Prostate gland (tissue), 2 donors: ENCODE measurements around the gene MAP1LC3A. TPM values are rescaled to one million over a fixed set of nuclear protein-coding genes. Genes with fewer than 3 reads are reported as not detected.
"Not testable (repeated sequence)": the region's sequence is repeated elsewhere in the genome, so short reads cannot be mapped to it uniquely, and the experiment has no call there.

Experiments used
- DNase-seq: peaks from one replicate; pipeline ENCODE4 v3.0.0-alpha.2; 2019; ENCODE audit warnings: low spot score
- H3K27ac ChIP-seq, 2 donors: fragments of 200-600 bp; sonication (generic); 2 replicates each; pipeline ENCODE4 v1.5.1; 2017 to 2019
- H3K27me3 ChIP-seq: fragments of 200-600 bp; sonication (generic); replicated peaks from 2 replicates; pipeline ENCODE4 v1.5.1; 2019; ENCODE audit not compliant: insufficient read depth
- H3K36me3 ChIP-seq, 2 donors: fragments of 200-600 bp; sonication (generic); 1 replicate in 1 of 2; 2 replicates in 1 of 2; pipeline versions ENCODE4 v1.5.1 to v1.8.1; 2017 to 2019
- H3K4me1 ChIP-seq: fragments of 200-600 bp; sonication (generic); replicated peaks from 2 replicates; pipeline ENCODE4 v1.5.1; 2019
- H3K4me3 ChIP-seq, 2 donors: fragments of 200-600 bp; sonication (generic); 2 replicates each; pipeline ENCODE4 v1.5.1; 2017 to 2019
- H3K9me3 ChIP-seq: fragments of 200-600 bp; sonication (generic); 2 replicates; pipeline ENCODE4 v1.5.1; 2017
- POLR2A ChIP-seq: fragments of 450-650 bp; IDR thresholded peaks from one replicate; pipeline ENCODE4 v1.6.1; 2016; ENCODE audit warnings: antibody characterized with exemption, mild to moderate bottlenecking
- POLR2AphosphoS5 ChIP-seq: sonication (generic); formaldehyde crosslinking; IDR thresholded peaks from one replicate; pipeline ENCODE4 v1.6.1; 2017; ENCODE audit warnings: antibody characterized with exemption
- WGBS: methylation state at CpG from one replicate; pipeline ENCODE4 v1.1.5; 2018; 5-methylcytosine and 5-hydroxymethylcytosine counted together
- intact Hi-C: fragments of 100-400 bp; cut with DNase I; formaldehyde crosslinking; loops from one replicate; pipeline ENCODE4 v1.14.2; 2022
- total RNA-seq, 2 donors: library from RNA; depleted of rRNA; stranded (reverse); fragments of >200 nt; gene quantifications; one replicate each; pipeline ENCODE4 v1.1.0, GENCODE V29; 2016
- TF ChIP-seq, protein P1 (sequence below), 4 experiments: fragments of 200-600 bp in 2 of 4; fragments of 450-650 bp in 2 of 4; sonication (generic) in 2 of 4; IDR thresholded peaks; 1 replicate in 3 of 4; 2 replicates in 1 of 4; pipeline ENCODE4 v1.5.1; 2016 to 2019; ENCODE audit warnings: antibody characterized with exemption in 4 of 4, mild to moderate bottlenecking in 2 of 4, moderate library complexity in 2 of 4

MAP1LC3A gene
- total RNA-seq, 2 donors from 2014 or later = 74.3 to 128 TPM

DNA sequence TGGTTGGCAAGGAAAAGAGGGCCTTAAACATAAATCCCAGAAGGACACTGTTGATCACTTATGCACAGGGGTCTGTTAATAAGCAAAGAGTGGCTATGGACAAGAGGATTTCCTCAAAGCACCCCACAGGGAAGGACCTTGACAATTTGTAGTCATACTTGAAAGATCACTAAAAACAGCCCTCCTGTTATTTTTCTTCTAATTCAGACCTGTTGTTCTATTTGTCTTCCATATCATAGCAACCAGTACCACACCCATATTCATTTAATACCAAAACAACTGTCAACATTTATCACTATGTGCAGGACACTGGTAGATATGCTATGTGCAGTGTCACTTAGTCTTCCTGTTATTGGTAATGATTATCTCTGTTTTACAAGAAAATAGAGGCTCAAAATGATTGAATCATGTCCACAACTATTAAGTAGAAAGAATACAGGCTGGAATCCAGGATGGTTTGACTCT lies 45.5 kb upstream of the MAP1LC3A start:
- Histone ChIP-seq H3K4me3 (no peak overlapping the region), H3K4me1 (no peaks in the 10 kb centered on the region), H3K27me3 (no peaks in the 10 kb centered on the region), H3K27ac (no peak overlapping the region), H3K9me3 (no peaks in the 10 kb centered on the region), H3K36me3 (no peaks in the 10 kb centered on the region)
- intact Hi-C loops = no loop called here
- DNase-seq = no peak
- TF ChIP-seq POLR2A (no peak), POLR2AphosphoS5 (no peak)
- TF ChIP-seq, protein P1, sequence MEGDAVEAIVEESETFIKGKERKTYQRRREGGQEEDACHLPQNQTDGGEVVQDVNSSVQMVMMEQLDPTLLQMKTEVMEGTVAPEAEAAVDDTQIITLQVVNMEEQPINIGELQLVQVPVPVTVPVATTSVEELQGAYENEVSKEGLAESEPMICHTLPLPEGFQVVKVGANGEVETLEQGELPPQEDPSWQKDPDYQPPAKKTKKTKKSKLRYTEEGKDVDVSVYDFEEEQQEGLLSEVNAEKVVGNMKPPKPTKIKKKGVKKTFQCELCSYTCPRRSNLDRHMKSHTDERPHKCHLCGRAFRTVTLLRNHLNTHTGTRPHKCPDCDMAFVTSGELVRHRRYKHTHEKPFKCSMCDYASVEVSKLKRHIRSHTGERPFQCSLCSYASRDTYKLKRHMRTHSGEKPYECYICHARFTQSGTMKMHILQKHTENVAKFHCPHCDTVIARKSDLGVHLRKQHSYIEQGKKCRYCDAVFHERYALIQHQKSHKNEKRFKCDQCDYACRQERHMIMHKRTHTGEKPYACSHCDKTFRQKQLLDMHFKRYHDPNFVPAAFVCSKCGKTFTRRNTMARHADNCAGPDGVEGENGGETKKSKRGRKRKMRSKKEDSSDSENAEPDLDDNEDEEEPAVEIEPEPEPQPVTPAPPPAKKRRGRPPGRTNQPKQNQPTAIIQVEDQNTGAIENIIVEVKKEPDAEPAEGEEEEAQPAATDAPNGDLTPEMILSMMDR (IDR thresholded peaks at IDR 0.05) = no peak

DNA sequence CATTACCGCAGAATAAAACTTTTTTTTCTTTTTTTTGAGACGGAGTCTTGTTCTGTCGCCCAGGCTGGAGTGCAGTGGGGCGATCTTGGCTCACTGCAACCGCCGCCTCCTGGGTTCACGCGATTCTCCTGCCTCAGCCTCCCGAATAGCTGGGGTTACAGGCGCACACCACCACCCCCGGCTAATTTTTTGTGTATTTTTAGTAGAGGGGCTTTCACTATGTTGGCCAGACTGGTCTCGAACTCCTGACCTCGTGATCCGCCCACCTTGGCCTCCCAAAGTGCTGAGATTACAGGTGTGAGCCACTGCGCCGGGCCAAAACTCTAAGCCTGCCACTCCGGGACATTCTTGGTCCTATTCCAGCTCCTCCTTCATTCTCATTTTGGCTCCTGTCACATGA lies 44.5 kb upstream of the MAP1LC3A start:
- H3K36me3 ChIP-seq, H3K4me1 ChIP-seq, H3K4me3 ChIP-seq, H3K27me3 ChIP-seq, H3K9me3 ChIP-seq, intact Hi-C loops, DNase-seq: not testable (repeated sequence)
- peak overlapping the region in 1 of 2 donors; percentile 97 for H3K27ac ChIP-seq
- WGBS = 92% methylated on average over 17 of the region's 17 CpGs

DNA sequence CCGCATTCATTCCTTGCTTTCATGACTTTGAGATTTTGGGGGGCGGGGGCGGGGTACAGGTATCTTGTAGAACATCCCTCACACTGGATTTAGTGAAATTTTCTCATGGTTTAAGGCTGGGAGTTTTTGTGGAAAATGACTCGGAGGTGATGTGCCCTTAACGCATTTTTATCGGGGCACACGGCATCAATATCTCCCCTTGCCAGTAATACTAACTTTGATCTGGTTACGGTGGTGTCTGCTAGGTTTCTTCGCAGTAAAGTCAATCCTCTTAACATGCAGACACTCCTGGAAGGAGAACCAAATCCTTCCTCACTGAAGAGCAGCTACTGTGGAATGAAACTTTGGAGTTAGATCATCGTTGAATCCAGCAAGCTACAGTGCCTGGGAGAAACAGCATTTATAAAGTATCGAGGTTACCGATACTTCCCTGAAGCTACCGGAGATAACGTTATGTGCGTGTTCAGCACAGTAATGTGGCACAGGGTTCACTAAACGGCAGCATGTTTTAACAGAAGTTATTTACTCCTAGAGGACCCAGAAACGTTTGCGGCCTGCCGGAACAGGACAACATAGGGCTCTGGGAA lies 43.5 kb upstream of the MAP1LC3A start:
- Histone ChIP-seq H3K9me3 (no peaks in the 10 kb centered on the region), H3K27me3 (no peaks in the 10 kb centered on the region), H3K36me3 (no peaks in the 10 kb centered on the region), H3K4me1 (no peaks in the 10 kb centered on the region), H3K27ac (peak overlapping the region; percentile 97), H3K4me3 (peak overlapping the region; percentile 74 to 82)
- DNase-seq = no peak
- TF ChIP-seq, protein P1 (IDR thresholded peaks at IDR 0.05) = no peak
- TF ChIP-seq POLR2AphosphoS5 = no peak
- intact Hi-C loops = no loop called here
- 16% methylated on average over 19 of the region's 19 CpGs for WGBS

DNA sequence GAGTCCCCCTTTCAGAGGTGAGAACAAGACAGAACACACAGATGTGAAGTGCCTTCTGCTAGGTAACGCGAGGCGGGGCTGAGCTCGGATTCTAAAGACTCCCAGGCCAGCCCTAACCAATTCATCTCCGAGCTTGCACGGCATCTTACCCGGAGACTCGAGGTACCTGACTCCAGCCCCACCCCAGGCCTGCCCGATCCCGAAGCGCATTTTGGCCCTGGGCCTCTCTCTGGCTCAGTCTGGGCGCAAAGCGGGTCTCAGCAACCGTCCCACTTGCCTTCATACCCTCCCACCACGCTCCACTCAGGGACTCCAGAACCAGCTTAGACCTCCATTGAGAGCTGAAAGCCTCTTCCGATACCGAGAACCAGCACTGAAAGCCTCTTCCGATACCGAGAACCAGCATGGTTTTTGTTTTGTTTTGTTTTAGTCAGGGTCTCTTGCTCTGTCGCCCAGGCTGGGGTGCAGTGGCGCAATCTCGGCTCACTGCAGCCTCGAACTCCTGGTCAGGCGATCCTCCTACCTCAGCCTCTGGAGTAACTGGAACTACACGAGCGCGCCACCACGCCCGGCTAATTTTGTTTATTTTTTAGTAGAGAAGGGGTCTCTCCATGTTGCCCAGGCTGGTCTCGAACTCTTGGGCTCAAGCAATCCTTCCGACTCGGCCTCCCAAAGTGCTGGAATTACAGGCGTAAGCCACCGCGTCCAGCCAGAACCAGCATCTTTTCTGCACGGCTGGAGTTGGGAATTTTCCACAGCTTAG lies 42.9 kb upstream of the MAP1LC3A start:
- Histone ChIP-seq H3K27me3 (no peaks in the 10 kb centered on the region), H3K4me1 (no peaks in the 10 kb centered on the region), H3K27ac (peak overlapping the region; percentile 97), H3K36me3 (no peaks in the 10 kb centered on the region), H3K4me3 (peak overlapping the region; percentile 74 to 82), H3K9me3 (no peaks in the 10 kb centered on the region)
- under 1% methylated on average over 36 of the region's 36 CpGs for WGBS
- TF ChIP-seq POLR2A (no peak), POLR2AphosphoS5 (peak; percentile 52)
- TF ChIP-seq, protein P1 (IDR thresholded peaks at IDR 0.05) = no peak
- DNase-seq = peak; percentile 73
- intact Hi-C loops = no loop called here

DNA sequence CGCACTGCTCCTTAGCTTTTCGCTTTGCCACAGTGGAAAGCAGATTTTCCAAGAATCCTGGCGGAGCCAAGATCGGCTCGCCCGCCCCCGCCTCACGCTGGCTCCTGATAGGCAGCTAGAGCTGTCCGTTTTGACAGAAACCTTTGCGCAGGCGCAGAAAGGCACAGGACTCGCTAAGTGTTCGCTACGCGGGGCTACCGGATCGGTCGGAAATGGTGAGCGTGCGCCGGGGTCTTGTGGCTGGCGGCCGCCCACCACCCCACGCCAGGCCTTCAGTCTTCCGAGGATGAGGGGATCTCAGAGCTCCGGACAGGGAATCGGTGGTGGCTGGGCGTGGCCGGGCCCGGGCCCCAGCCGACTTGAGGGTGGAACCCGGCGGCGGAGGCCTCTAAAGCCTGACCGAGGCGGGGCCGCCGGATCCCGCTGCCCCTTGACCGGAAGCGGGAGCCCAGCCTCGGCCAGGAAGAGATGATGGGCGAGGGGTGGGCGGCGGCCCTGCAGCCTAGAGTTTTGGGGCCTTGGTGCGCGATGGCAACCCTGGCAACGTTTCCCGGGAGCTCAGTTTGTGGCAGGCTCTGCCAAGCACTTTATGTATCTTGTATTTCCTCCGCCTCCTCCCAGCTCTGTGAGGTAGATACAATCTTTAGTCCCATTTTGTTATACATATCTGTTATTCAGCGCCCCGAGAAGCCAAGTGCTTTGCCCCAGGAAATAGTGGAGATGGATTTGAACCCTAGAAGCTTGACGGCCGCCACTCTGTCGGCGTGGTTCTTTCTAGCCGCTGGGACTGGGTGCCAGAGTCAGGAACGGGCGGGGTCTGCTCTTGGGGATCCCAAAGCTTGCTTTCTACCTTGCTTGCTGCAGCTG lies 42.0 kb upstream of the MAP1LC3A start, which contains the start of gene DYNLRB1:
Gene DYNLRB1, plus strand, starts transcription at position 176 of the 867 bp plus-strand sequence. Its CDS starts 37 bp downstream, at position 213.
- Histone ChIP-seq H3K9me3 (no peaks in the 10 kb centered on the region), H3K4me1 (no peaks in the 10 kb centered on the region), H3K27ac (peak within 1 kb of the TSS; percentile 97), H3K36me3 (no peaks in the 10 kb centered on the region), H3K27me3 (no peaks in the 10 kb centered on the region), H3K4me3 (peak within 1 kb of the TSS; percentile 74 to 82)
- under 1% methylated on average over 47 of the region's 59 CpGs for WGBS
- intact Hi-C loops = no loop called here
- TF ChIP-seq, protein P1 (IDR thresholded peaks at IDR 0.05) = peak in 1 of 4 experiments; percentile 23
- peak; percentile 96 for TF ChIP-seq POLR2AphosphoS5
- peak; percentile 89 for TF ChIP-seq POLR2A
- peak; percentile 97 for DNase-seq
